NCI-H446 (cell line): ENCODE data around the gene CHST14.

Experiments used
- DNase-seq, 2 experiments: peaks; one replicate each; lab custom pipeline; 2025; lab: John Stamatoyannopoulos, UW

The CHST14 gene

DNA sequence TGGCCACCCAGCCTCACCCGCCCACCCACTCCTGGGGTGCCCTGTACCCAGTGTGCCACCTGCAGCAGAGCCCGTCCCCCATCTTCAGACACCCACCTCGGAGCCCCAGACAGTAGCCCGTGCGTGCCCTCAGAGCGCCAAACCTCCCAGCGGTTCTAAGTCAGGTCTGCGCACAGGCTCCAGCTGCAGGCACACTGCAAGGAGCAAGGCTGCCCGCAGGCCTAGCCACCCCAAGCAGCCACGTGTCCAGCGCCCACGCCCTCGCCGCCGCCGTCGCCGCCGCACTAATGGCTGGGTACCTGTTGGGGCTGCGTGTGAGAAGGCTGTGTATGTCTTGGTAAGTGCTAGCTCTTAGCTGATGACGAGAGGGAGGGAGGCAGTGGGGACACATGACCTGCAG is 8.8 kb upstream of the CHST14 start:
- DNase-seq: no peak

GRCh38 chr15:40463279-40463678 is 7.5 kb upstream of the CHST14 start:
- DNase-seq: no peak

GRCh38 chr15:40463886-40464545 is 6.8 kb upstream of the CHST14 start:
- no peak for DNase-seq

DNA sequence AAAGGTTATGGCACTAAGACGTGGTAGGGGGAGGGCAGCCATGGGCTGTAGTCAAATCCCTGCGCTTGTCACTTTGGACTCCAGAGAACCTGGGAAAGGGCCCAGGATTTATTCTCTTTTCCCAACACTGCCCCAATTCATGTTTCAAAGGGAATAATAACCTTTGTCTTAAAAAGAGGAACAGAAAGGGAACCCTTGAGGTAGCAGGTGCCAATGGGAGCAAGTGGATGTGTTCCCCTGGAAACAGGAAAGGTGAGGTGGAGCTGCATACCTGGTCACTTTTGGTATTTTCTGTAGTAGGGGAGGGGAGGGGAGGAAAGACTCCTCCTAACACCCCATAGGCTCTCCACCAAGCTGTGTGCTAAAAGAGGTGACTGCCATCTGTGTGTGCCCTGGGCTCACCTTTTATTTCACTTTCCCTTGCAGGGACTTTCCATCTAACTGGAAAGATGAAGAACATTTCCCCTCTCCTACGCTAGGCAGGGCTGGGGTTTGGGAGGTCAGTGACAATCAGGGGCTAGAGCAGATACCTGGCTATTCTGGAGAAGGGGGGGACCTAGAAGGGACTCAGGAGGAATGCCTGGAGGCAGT is 6.1 kb upstream of the CHST14 start:
- no peak for DNase-seq

DNA sequence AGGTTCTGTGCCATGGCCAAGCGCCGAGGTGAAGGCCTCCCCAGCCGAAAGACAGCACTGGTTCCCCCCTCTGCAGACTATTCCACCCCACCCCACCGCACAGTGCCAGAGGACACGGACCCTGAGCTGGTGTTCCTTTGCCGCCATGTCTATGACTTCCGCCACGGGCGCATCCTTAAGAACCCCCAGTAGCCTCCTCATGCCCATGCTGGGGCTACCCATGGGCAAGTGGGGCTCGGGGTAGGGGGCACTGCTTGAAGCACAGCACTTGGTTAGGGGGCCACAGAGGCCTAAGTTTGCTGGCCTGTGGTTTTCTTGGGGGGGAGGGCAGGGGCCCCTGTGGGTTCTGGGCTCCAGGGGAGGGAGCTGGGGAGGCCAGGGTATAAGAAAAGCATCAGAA is 4.8 kb upstream of the CHST14 start:
- no peak for DNase-seq

DNA sequence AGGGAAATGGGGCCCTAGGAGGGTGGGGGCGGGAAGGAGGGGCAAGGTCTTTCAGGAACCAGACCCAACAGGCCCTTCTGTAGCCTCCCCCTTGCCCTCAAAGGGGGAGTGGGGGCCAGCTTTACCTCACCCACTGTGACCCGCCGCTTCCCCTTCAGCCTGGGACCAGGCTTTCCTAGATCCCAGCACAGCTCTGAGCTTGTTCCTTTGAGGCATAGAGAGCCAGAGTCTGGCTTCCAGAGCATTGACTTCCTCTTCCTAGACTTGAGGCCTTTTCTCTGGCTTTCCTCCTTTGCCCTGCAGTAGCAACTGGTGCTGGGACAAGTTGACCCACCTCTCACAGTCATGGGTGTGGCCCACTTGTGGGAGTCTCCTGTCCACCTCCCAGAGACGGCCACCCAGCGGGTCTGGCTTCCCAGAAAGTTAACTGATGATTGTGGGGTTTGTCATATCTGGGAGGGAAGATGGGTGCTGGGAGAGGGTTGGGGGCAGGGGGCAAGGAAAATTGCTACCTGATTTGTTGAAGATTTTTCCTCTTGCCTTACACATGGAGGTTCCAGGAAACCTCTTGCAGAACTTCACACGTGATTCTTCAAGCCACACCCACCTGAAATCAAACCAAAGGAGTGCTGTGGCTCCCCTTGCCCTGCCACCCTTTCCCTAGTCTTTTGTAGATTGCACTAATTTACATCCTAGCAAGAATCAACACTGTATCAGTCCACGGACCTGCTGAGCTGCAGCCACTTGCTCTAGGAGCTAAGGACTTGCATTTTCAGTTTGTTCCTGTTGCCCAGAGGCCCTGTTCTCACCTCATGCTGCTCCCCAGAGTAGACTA is 4.1 kb upstream of the CHST14 start:
- no peak for DNase-seq

GRCh38 chr15:40467261-40467615 is 3.5 kb upstream of the CHST14 start:
- DNase-seq: no peak

DNA sequence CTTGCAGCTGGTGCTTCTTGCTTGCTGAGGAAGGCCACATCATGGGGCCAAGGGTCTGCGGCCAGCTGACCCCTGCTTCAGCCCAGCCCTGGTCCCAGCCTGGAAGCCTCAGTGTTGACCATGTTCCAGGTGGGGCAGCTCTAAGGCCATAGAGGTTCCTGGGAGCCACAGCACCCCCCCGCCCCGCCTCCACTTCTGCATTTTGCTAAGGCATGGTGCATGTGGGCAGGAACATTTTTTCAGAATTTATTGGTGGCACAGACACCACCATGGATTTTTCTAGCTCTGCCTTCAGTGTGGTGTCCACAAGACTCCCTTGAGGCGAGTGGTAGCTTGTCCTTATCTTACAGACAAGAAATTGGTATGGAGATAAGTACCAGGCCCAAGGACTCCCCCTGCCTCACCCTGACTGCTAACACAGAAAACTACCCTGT is 1.9 kb upstream of the CHST14 start:
- no peak for DNase-seq

DNA sequence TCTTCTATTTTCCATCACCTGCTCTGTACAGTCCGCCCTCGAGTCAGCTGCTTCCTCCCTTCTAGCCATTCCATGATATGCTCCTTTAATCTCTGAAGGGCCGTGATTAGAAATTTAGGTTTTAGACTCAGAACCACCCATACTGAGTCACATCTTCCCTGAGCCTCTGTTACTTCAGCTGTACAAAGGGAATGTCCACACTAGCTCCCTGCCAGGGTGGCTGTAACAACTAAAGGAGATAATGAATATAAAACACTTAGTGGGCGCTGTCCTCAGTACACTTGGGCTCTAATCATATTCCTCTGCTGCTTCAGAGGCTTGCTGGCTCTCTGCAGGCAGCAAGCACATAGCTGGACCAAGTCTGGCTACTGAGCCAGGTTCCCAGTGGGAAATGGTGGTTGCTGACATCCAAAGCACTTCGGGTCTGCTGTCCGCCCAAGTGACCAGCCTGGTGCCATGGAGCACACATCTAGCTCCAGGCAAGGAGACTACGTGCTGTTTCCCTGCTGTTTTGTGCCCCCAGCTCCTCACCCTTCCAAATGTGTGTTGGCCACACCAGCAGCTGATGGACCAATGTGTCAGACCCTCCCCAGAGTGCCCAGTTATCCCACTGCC is 901 bp upstream of the CHST14 start:
- no peak for DNase-seq

GRCh38 chr15:40471105-40471807 is 472 bp downstream of the CHST14 start:
- DNase-seq: no peak

DNA sequence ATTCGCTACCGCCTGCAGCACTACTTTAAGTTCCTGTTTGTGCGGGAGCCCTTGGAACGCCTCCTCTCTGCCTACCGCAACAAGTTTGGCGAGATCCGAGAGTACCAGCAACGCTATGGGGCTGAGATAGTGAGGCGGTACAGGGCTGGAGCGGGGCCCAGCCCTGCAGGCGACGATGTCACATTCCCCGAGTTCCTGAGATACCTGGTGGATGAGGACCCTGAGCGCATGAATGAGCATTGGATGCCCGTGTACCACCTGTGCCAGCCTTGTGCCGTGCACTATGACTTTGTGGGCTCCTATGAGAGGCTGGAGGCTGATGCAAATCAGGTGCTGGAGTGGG is 995 bp downstream of the CHST14 start:
- no peak for DNase-seq

- no peak for DNase-seq
These were observed 1.5 kb downstream of the CHST14 start for GRCh38 chr15:40472171-40472727.

GRCh38 chr15:40474581-40474980 is 3.8 kb downstream of the CHST14 start:
- no peak for DNase-seq

DNA sequence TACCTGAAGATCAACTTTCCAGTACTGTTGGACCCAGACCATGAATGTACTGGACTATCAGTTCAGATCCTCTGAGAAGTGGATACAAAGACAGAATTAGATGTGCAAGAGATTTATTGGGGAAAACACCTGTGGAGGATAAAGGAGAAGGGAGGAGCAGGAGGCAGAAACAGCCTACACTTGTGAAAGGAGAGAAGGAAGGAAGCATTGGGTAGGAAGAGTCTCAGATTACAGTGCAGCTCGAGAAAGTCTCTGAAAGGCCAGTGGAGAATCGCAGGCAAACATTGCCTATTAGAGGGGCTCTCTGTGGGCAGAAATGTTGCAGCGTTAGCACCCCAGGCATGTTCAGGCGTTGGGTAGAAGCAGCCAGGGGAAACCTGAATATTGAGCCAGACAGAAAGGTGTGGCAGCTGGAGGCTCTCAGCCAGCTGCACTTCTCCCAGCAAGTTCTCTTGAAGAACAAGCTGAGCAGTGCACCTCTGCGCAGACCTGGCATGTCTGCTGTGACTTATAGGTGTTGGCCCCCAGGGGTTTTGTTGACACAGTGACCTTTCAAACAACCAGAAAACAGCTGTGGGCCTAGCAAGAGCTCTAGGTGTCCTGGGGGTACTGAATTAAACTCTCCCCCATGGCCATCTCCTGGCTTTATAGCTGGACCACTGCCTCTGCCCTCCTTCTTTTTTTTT is 7.0 kb downstream of the CHST14 start:
- DNase-seq: no peak

GRCh38 chr15:40479024-40479423 is 8.2 kb downstream of the CHST14 start:
- no peak for DNase-seq

DNA sequence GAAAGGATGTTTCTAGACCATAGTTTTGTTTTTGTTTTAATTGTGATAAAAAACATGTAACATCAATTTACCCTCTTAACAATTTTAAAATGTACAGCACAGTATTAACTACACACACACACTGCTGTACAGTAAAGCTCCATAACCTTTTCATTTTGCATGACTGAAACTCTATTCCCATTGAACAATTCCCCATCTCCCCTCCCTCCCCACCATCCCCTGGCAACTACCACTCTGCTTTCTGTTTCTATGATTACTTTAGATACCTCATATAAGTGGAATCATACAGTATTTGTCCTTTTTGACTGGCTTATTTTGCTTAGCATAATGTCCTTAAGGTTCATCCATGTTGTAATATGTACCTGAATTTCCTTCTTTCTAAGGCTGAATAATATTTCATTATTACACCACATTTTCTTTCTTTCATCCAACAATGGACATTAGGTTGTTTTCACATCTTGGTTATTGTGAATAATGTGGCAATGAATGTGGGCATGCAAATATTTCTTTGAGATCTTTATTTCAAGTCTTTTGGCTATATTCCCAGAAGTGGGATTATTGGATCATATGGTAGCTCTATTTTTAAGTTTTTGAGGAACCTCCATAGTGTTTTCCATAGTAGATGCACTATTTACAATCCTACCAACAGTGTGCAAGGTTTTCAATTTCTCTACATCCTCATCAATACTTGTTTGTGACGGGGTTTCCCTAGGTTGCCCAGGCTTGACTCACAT is 10.7 kb downstream of the CHST14 start:
- DNase-seq: no peak

GRCh38 chr15:40483919-40484318 is 13.1 kb downstream of the CHST14 start:
- no peak for DNase-seq

- DNase-seq: no peak
These were observed 15.4 kb downstream of the CHST14 start for GRCh38 chr15:40486066-40486770.

DNA sequence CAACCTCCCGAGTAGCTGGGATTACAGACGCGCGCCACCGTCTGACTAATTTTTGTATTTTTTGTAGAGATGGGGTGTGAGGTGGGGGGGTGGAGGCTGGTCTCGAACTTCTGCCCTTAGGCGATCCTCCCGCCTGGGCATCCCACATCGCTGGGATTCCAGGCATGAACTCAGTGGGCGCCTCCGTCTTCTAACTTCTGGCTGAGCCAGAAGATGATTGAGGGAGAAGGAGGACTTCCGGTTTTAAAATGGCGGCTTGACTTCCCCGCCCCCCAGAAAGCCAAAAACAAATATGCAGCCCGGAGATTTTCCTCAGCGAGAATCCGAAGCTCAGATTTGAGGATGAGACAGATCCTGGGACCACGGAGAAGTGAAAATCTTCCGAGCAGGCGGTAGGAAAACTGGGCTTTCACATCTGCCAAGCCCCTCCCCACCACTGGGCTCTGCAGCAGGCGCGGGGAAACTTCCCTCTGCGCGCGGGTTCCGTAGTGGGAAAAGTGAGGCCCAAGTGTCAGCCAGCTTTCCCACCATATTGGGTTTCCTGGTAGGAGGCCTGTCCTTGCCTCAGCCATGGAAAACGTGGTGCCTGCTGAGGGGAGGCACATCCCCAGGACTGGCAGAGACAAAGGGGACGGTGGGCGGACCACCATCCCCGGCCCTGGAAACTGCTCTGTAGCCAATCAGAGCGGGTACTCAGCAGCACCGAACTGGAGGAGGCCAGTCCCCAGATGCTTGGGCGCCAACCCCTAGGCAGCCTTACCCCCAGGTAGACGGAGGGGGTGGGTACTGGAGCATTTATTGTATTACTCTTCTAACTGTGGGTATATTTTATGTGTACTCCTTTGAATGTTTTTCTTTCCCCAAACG is 17.3 kb downstream of the CHST14 start:
- DNase-seq: no peak
